ENCODE data around the gene PPM1G. TPM values are rescaled to one million over a fixed set of nuclear protein-coding genes. Genes with fewer than 3 reads are reported as not detected.

The PPM1G gene
- total RNA-seq, 1 donor from 2014 or later: 127 TPM

DNA sequence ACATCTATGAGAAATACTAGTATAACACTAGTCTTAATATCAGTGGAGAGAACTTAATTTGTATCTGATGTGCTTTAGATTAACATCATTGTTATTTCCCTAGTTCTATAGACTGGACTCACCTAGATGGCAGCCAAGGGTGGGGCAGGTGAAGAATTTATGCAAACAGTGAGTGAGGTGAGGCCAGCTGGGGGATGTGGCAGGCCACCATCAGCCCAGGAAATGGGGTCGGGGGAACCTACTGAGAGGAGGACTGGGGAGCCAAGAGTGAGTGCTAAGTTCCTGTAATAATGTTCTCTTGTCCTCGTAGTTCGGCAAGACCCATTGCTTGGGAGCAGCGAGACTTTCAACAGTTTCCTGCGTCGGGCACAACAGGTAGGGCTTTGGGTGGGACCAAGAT lies 36.5 kb downstream of the PPM1G start:
- no peak for DNase-seq (ENCODE audit: low spot score)
- TF ChIP-seq, protein P1, sequence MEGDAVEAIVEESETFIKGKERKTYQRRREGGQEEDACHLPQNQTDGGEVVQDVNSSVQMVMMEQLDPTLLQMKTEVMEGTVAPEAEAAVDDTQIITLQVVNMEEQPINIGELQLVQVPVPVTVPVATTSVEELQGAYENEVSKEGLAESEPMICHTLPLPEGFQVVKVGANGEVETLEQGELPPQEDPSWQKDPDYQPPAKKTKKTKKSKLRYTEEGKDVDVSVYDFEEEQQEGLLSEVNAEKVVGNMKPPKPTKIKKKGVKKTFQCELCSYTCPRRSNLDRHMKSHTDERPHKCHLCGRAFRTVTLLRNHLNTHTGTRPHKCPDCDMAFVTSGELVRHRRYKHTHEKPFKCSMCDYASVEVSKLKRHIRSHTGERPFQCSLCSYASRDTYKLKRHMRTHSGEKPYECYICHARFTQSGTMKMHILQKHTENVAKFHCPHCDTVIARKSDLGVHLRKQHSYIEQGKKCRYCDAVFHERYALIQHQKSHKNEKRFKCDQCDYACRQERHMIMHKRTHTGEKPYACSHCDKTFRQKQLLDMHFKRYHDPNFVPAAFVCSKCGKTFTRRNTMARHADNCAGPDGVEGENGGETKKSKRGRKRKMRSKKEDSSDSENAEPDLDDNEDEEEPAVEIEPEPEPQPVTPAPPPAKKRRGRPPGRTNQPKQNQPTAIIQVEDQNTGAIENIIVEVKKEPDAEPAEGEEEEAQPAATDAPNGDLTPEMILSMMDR (IDR thresholded peaks at IDR 0.05; ENCODE audit: unreplicated experiment): no peak
- peaks cover 58% of the 10 kb centered on the region for H3K36me3 Mint-ChIP-seq (ENCODE audit: low read depth, unreplicated experiment)
- H3K27me3 Mint-ChIP-seq (ENCODE audit: unreplicated experiment): peaks cover 15% of the 10 kb centered on the region
- H3K9me3 Mint-ChIP-seq (ENCODE audit: unreplicated experiment): no peaks in the 10 kb centered on the region
- peak overlapping the region; percentile 70 for H3K27ac Mint-ChIP-seq (ENCODE audit: unreplicated experiment)
- peaks cover 28% of the 10 kb centered on the region for H3K4me1 Mint-ChIP-seq (ENCODE audit: unreplicated experiment)
- H3K4me3 Mint-ChIP-seq (ENCODE audit: unreplicated experiment): peak overlapping the region; percentile 77

DNA sequence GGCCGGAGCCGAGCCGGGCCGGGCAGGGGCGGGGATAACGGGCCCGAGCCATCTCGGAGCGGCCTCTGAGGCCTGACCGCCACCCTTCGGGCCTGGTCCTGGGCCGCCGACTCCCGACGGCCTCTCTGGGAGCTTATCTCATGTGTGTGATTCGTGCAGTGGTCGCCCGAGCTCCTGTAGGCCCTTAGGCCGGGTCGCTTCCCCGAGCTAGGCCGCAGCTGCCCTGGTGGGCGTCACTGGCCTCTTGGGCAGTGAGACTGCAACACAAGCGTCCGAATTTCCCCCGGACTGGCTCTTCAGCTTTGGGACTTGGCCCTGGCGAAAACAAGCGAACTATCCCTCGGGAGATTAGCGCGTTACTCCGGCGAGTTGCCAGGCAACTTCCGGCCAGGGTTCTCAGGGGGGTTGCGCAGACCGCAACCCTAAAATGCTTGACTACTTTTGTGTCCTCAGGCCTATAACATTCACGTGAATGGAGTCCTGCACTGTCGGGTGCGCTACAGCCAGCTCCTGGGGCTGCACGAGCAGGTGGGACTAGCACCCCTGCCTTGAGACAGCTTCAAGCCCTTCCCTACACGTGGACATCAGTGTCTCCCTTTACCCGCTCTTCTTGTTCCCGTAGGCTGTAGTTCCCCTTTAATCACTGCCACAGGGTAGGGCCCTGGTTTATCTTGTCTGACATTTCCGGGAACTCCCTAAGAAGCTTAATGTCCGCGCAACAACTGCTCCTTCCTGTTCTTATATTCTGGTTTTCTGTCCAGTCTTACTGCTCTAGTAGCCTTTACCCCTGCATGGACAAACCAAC lies 38.4 kb downstream of the PPM1G start:
- Mint-ChIP-seq H3K9me3 (ENCODE audit: unreplicated experiment) (no peaks in the 10 kb centered on the region), H3K27ac (ENCODE audit: unreplicated experiment) (peak overlapping the region; percentile 96), H3K27me3 (ENCODE audit: unreplicated experiment) (peaks cover 12% of the 10 kb centered on the region), H3K4me3 (ENCODE audit: unreplicated experiment) (peak overlapping the region; percentile 99), H3K36me3 (ENCODE audit: low read depth, unreplicated experiment) (peaks cover 56% of the 10 kb centered on the region), H3K4me1 (ENCODE audit: unreplicated experiment) (peaks cover 28% of the 10 kb centered on the region)
- TF ChIP-seq, protein P1 (IDR thresholded peaks at IDR 0.05; ENCODE audit: unreplicated experiment): no peak
- peak; percentile 12 for DNase-seq (ENCODE audit: low spot score)

DNA sequence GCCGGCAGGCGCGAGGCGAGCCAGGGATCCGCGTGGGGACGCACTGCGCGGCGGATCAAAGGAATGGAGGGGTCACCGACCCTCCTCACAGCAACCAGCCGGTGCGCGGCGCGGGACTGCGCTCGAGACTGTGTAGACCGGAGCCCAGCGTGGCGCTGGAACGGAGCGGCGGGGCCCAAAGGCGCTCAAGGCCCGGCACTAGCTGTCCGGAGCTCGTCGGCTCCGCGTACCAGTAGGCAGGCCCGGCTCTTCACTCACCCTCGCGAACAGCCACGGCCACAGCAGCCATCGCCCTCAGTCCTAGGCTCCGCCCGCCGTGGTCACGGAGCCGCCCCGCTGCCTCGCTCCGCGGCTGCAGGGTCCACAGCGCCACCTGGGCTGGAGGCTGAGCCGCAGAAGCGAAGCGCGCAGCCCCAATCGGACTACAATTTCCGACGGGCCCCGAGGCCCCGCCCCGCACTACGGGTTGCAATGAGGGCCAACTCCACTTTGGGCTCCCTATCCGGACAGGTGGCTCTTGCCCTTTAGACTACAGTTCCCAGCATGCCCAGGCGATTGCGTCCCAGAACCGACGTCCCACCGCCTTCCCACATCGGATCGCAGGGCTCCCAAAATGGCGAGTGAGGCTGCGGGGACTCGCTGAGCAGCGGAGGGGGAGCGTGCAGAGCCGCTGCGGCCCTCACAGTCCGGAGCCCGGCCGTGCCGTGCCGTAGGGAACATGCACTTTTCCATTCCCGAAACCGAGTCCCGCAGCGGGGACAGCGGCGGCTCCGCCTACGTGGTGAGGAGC lies 39.2 kb downstream of the PPM1G start, which contains the start of the genes EIF2B4 and SNX17:
TSS of gene EIF2B4 (minus strand) at position 313 of the 790 bp plus-strand sequence. CDS start at position 289, 24 bp downstream.
TSS of gene SNX17 (plus strand) at position 591 of the 790 bp plus-strand sequence. CDS start at position 719, 128 bp downstream.
- H3K4me3 Mint-ChIP-seq (ENCODE audit: unreplicated experiment): peak within 1 kb of the TSS; percentile 99
- DNase-seq (ENCODE audit: low spot score): peak; percentile 99
- no peaks in the 10 kb centered on the region for H3K9me3 Mint-ChIP-seq (ENCODE audit: unreplicated experiment)
- peaks cover 28% of the 10 kb centered on the region for H3K4me1 Mint-ChIP-seq (ENCODE audit: unreplicated experiment)
- peaks cover 12% of the 10 kb centered on the region for H3K27me3 Mint-ChIP-seq (ENCODE audit: unreplicated experiment)
- TF ChIP-seq, protein P1 (IDR thresholded peaks at IDR 0.05; ENCODE audit: unreplicated experiment): no peak
- peak within 1 kb of the TSS; percentile 96 for H3K27ac Mint-ChIP-seq (ENCODE audit: unreplicated experiment)
- peaks cover 50% of the 10 kb centered on the region for H3K36me3 Mint-ChIP-seq (ENCODE audit: low read depth, unreplicated experiment)

DNA sequence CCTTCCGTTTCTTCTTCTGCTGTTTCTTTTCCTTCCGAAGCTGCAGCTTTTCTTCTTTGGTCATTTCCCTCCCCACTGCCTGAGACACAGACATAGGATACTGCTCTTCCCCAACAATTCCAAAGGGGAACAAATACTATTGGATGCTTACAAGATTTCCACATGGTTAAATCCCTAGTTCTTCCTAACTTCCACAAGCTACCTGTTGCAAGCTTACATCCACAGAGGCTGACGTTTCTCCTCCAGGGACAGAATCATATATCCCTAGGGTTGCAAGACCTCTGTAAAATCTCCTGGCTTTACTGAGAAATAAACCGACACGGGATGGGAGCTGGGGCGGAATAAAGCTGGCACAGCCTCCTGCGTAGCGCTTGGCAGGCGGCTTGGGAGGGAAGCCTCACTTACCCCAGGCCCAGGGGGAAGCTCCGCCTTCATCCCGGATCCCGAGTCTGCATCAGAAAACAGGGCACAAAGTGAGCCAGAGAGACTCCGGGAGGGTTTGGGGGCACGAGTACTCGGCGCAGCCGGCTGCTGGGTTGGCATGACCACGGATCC lies 39.8 kb downstream of the PPM1G start:
- H3K4me3 Mint-ChIP-seq (ENCODE audit: unreplicated experiment): peak overlapping the region; percentile 99
- peak overlapping the region; percentile 43 for H3K27ac Mint-ChIP-seq (ENCODE audit: unreplicated experiment)
- peaks cover 28% of the 10 kb centered on the region for H3K4me1 Mint-ChIP-seq (ENCODE audit: unreplicated experiment)
- DNase-seq (ENCODE audit: low spot score): no peak
- peaks cover 47% of the 10 kb centered on the region for H3K36me3 Mint-ChIP-seq (ENCODE audit: low read depth, unreplicated experiment)
- peaks cover 12% of the 10 kb centered on the region for H3K27me3 Mint-ChIP-seq (ENCODE audit: unreplicated experiment)
- TF ChIP-seq, protein P1 (IDR thresholded peaks at IDR 0.05; ENCODE audit: unreplicated experiment): no peak
- H3K9me3 Mint-ChIP-seq (ENCODE audit: unreplicated experiment): no peaks in the 10 kb centered on the region
